Panc1 (cell line): ENCODE results near the gene PRMT3. TPM values are rescaled to one million over a fixed set of nuclear protein-coding genes. Genes with fewer than 3 reads are reported as not detected.

Source experiments
- ATAC-seq: fragments of 200-7000 bp; cut with Tn5 transposase; 2 replicates; pipeline ENCODE4 v1.9.1; 2020; ENCODE audit warnings: mild to moderate bottlenecking, moderate library complexity
- BruUV-seq: library from RNA; stranded (reverse); fragments of 400-500 nt; replicated peaks from 2 replicates; lab custom pipeline; 2021; lab: Mats Ljungman, UMichigan
- CTCF ChIA-PET: fragments of 300-600 bp; sonication (Branson Sonifier 250); formaldehyde crosslinking; loops from one replicate; lab custom pipeline; 2022; ENCODE audit warnings: antibody characterized with exemption; lab: Charles Lee
- POLR2A ChIA-PET: fragments of 300-600 bp; sonication (Branson Sonifier 250); formaldehyde crosslinking; loops from one replicate; lab custom pipeline; 2022; ENCODE audit warnings: antibody characterized with exemption; lab: Charles Lee
- DNase-seq: peaks from one replicate; pipeline ENCODE4 v3.0.0-alpha.2; 2010; ENCODE audit warnings: low read depth, low spot score
- H3K27ac ChIP-seq: 2 replicates; pipeline ENCODE4 v1.5.1; 2011; ENCODE audit warnings: mild to moderate bottlenecking, low read length, inconsistent platforms
- H3K27me3 ChIP-seq: fragments of 200-500 bp; sonication (Bioruptor generic); 2 replicates; pipeline ENCODE4 v1.6.0; 2014; ENCODE audit warnings: low read length, inconsistent platforms; ENCODE audit not compliant: control insufficient read depth, insufficient read depth
- H3K36me3 ChIP-seq: fragments of 200-500 bp; sonication (Bioruptor generic); 2 replicates; pipeline ENCODE4 v1.5.1; 2014; ENCODE audit warnings: inconsistent platforms, mild to moderate bottlenecking, low read length, moderate library complexity; ENCODE audit not compliant: control insufficient read depth, insufficient read depth
- H3K4me1 ChIP-seq: 2 replicates; pipeline ENCODE4 v1.5.1; 2011; ENCODE audit warnings: inconsistent platforms, mild to moderate bottlenecking, low read length, moderate library complexity; ENCODE audit not compliant: control insufficient read depth, insufficient read depth
- H3K4me3 ChIP-seq, 2 experiments: 2 replicates each; pipeline ENCODE4 v1.5.1; 2011 to 2012; ENCODE audit warnings: low read depth in 2 of 2, low read length in 2 of 2, mild to moderate bottlenecking in 2 of 2, inconsistent platforms in 1 of 2, moderate library complexity in 1 of 2
- H3K9me3 ChIP-seq: fragments of 200-500 bp; sonication (Bioruptor generic); 2 replicates; pipeline ENCODE4 v1.5.1; 2014; ENCODE audit warnings: low read depth, mild to moderate bottlenecking, inconsistent platforms, low read length, moderate library complexity; ENCODE audit not compliant: control insufficient read depth, insufficient read depth
- CTCF ChIP-seq: fragments of 450-650 bp; IDR thresholded peaks from 2 replicates; pipeline ENCODE4 v1.5.1; 2017; ENCODE audit warnings: mild to moderate bottlenecking
- REST ChIP-seq, 2 experiments: IDR thresholded peaks; 2 replicates each; pipeline ENCODE4 v1.6.1; 2011 to 2012; ENCODE audit warnings: low read depth in 2 of 2, control low read depth in 1 of 2, low read length in 1 of 2, mild to moderate bottlenecking in 1 of 2, moderate library complexity in 1 of 2; ENCODE audit not compliant: insufficient read depth in 1 of 2
- SIN3A ChIP-seq: IDR thresholded peaks from 2 replicates; pipeline ENCODE4 v1.6.1; 2012; ENCODE audit warnings: low read depth, mild to moderate bottlenecking, low read length, moderate library complexity, borderline replicate concordance; ENCODE audit not compliant: insufficient read depth
- TCF7L2 ChIP-seq: IDR thresholded peaks from 2 replicates; pipeline ENCODE4 v1.6.1; 2011; ENCODE audit warnings: mild to moderate bottlenecking, low read depth, low read length, inconsistent platforms
- in situ Hi-C: cut with HindIII; loops from 2 replicates; pipeline ENCODE4 v1.10.0; 2016; ENCODE audit warnings: low sequenced_read_pairs, low pct_unique_long_range_greater_than_20kb
- intact Hi-C: fragments of 100-400 bp; cut with micrococcal nuclease; formaldehyde crosslinking; loops from one replicate; pipeline ENCODE4 v1.10.0; 2022; ENCODE audit not compliant: unreplicated experiment
- total RNA-seq: library from RNA; stranded (reverse); gene quantifications from one replicate; pipeline ENCODE4 v1.2.1, GENCODE V29; 2021; ENCODE audit not compliant: unreplicated experiment

PRMT3 gene
- total RNA-seq, 1 experiment from 2014 or later: 31.2 TPM

GRCh38 chr11:20429216-20429615 lies 41.7 kb downstream of the PRMT3 start:
- Histone ChIP-seq H3K36me3 (peaks cover 13% of the 10 kb centered on the region; the same call in 1 of the 2 replicates), H3K4me1 (no peaks in the 10 kb centered on the region), H3K4me3 (no peak overlapping the region), H3K9me3 (no peaks in the 10 kb centered on the region), H3K27ac (no peak overlapping the region), H3K27me3 (no peaks in the 10 kb centered on the region)
- CTCF ChIA-PET: no interaction called here
- POLR2A ChIA-PET: no interaction called here
- no peak for TF ChIP-seq SIN3A
- DNase-seq (no peak), ATAC-seq (no peak)
- in situ Hi-C loops: no loop called here
- intact Hi-C loops: no loop called here
- no TSS peak for BruUV-seq

GRCh38 chr11:20438637-20439036 lies 51.1 kb downstream of the PRMT3 start:
- POLR2A ChIA-PET: interaction anchor here (0.6 kb wide), 1 partner anchor 89 kb away, joined by 6 read pairs; no protein-coding TSS in a partner anchor
- DNase-seq: no peak
- Histone ChIP-seq H3K36me3 (no peaks in the 10 kb centered on the region; the same call in 1 of the 2 replicates), H3K4me1 (no peaks in the 10 kb centered on the region), H3K4me3 (no peak overlapping the region), H3K9me3 (no peaks in the 10 kb centered on the region), H3K27me3 (no peaks in the 10 kb centered on the region), H3K27ac (no peak overlapping the region)
- intact Hi-C loops: no loop called here
- no TSS peak for BruUV-seq
- CTCF ChIA-PET: no interaction called here
- TF ChIP-seq CTCF: no peak
- TF ChIP-seq TCF7L2: no peak
- in situ Hi-C loops: no loop called here
- no peak for ATAC-seq

- ChIA-PET POLR2A (no interaction called here), CTCF (interaction anchor here (0.8 kb wide), 1 partner anchor 19 kb away, joined by 4 read pairs; no protein-coding TSS in a partner anchor)
- H3K4me1 ChIP-seq: no peaks in the 10 kb centered on the region
- peak; percentile 2 for DNase-seq
- H3K36me3 ChIP-seq: no peaks in the 10 kb centered on the region; the same call in 1 of the 2 replicates
- H3K27ac ChIP-seq: no peak overlapping the region
- intact Hi-C loops (loop anchor here (10.0 kb wide), 1 partner anchor 49 kb away; no protein-coding TSS in a partner anchor), in situ Hi-C loops (no loop called here)
- BruUV-seq: no TSS peak
- no peaks in the 10 kb centered on the region for H3K27me3 ChIP-seq
- 0 out of 2 replicates have a peak, but pooled peaks have one; percentile 53 for ATAC-seq
- TF ChIP-seq REST (IDR thresholded peaks at IDR 0.05; ENCODE audit: insufficient read depth in 1 of 2, low read depth in 2 of 2, low read length in 1 of 2) (no peak), SIN3A (no peak), CTCF (peak; percentile 50; the same call in 1 of the 2 replicates)
- H3K9me3 ChIP-seq: no peaks in the 10 kb centered on the region
- no peak overlapping the region for H3K4me3 ChIP-seq
Measured at GRCh38 chr11:20443596-20443995, 56.1 kb downstream of the PRMT3 start.
